IMR-90 (cell line): Measurements from ENCODE around the gene KLHL34. TPM values are rescaled to one million over a fixed set of nuclear protein-coding genes. Genes with fewer than 3 reads are reported as not detected.

Experiments
- ATAC-seq: fragments of 200-7000 bp; cut with Tn5 transposase; 2 replicates; pipeline ENCODE4 v1.9.1; 2020; ENCODE audit warnings: low read depth, mild to moderate bottlenecking, moderate library complexity
- BruUV-seq: library from RNA; stranded (reverse); fragments of 400-500 nt; replicated peaks from 2 replicates; lab custom pipeline; 2021; lab: Mats Ljungman, UMichigan
- CTCF ChIA-PET: fragments of 300-600 bp; formaldehyde crosslinking; extraction: SDS; loops from one replicate; lab custom pipeline; 2021; ENCODE audit warnings: antibody characterized with exemption; lab: Yijun Ruan, JAX
- POLR2A ChIA-PET: fragments of 300-600 bp; sonication (Branson Sonifier 250); formaldehyde crosslinking; loops from one replicate; lab custom pipeline; 2022; ENCODE audit warnings: antibody characterized with exemption; ENCODE audit not compliant: unreplicated experiment; lab: Charles Lee
- DNase-seq: peaks from one replicate; pipeline ENCODE4 v3.0.0; 2013
- H2AFZ ChIP-seq: replicated peaks from 2 replicates; pipeline ENCODE3; 2013; ENCODE audit warnings: low read length, mild to moderate bottlenecking; ENCODE audit not compliant: poor library complexity
- H2AK5ac ChIP-seq: 2 replicates; pipeline ENCODE4 v1.6.1; 2013; ENCODE audit warnings: low read depth, low read length, inconsistent platforms
- H2AK9ac ChIP-seq: replicated peaks from 2 replicates; pipeline ENCODE3; 2013; ENCODE audit warnings: mild to moderate bottlenecking, low read depth, low read length, moderate library complexity; ENCODE audit not compliant: poor library complexity
- H2BK120ac ChIP-seq: 2 replicates; pipeline ENCODE4 v1.6.1; 2013; ENCODE audit warnings: low read depth, low read length, inconsistent platforms
- H2BK15ac ChIP-seq: 3 replicates; pipeline ENCODE4 v1.6.1; 2013; ENCODE audit warnings: low read depth, low read length, inconsistent platforms
- H2BK20ac ChIP-seq: 2 replicates; pipeline ENCODE4 v1.6.1; 2013; ENCODE audit warnings: low read depth, mild to moderate bottlenecking, inconsistent platforms, low read length, moderate library complexity
- H2BK5ac ChIP-seq: 2 replicates; pipeline ENCODE4 v1.6.1; 2013; ENCODE audit warnings: mild to moderate bottlenecking, low read depth, low read length, inconsistent platforms; ENCODE audit not compliant: poor library complexity, severe bottlenecking
- H3K14ac ChIP-seq: replicated peaks from 2 replicates; pipeline ENCODE4 v1.6.1; 2013; ENCODE audit warnings: low read depth, low read length, inconsistent platforms
- H3K18ac ChIP-seq: 2 replicates; pipeline ENCODE4 v1.6.1; 2013; ENCODE audit warnings: low read depth, low read length, control low read depth
- H3K23ac ChIP-seq: 2 replicates; pipeline ENCODE4 v1.6.1; 2013; ENCODE audit warnings: low read depth, low read length, inconsistent platforms
- H3K27ac ChIP-seq: 2 replicates; pipeline ENCODE4 v1.5.1; 2013; ENCODE audit warnings: mild to moderate bottlenecking, control low read depth, low read length; ENCODE audit not compliant: insufficient read depth
- H3K27me3 ChIP-seq: 2 replicates; pipeline ENCODE4 v1.6.1; 2013; ENCODE audit warnings: low read length; ENCODE audit not compliant: control insufficient read depth, insufficient read depth
- H3K36me3 ChIP-seq: 2 replicates; pipeline ENCODE4 v1.6.1; 2013; ENCODE audit warnings: low read length, mixed read lengths; ENCODE audit not compliant: control insufficient read depth, insufficient read depth
- H3K4ac ChIP-seq: 2 replicates; pipeline ENCODE4 v1.6.1; 2013; ENCODE audit warnings: low read depth, low read length, inconsistent platforms
- H3K4me1 ChIP-seq: 2 replicates; pipeline ENCODE4 v1.6.1; 2013; ENCODE audit warnings: low read length, mixed read lengths; ENCODE audit not compliant: control insufficient read depth, insufficient read depth
- H3K4me2 ChIP-seq: 2 replicates; pipeline ENCODE4 v1.6.1; 2013; ENCODE audit warnings: low read depth, mild to moderate bottlenecking, control low read depth, low read length, moderate library complexity
- H3K4me3 ChIP-seq: 2 replicates; pipeline ENCODE4 v1.5.1; 2013; ENCODE audit warnings: low read depth, mild to moderate bottlenecking, control low read depth, low read length, moderate library complexity; ENCODE audit not compliant: insufficient read depth
- H3K56ac ChIP-seq: 2 replicates; pipeline ENCODE4 v1.6.1; 2013; ENCODE audit warnings: low read length, inconsistent platforms; ENCODE audit not compliant: insufficient read depth; ENCODE audit errors: extremely low read depth
- H3K79me1 ChIP-seq, 2 experiments: 2 replicates each; pipeline ENCODE4 v1.6.1; 2013; ENCODE audit warnings: low read length in 2 of 2, inconsistent platforms in 1 of 2, low read depth in 1 of 2
- H3K9ac ChIP-seq: 2 replicates; pipeline ENCODE4 v1.6.1; 2013; ENCODE audit warnings: low read depth, low read length, control low read depth
- H3K9me1 ChIP-seq: 2 replicates; pipeline ENCODE4 v1.6.1; 2013; ENCODE audit warnings: low read length, inconsistent platforms; ENCODE audit not compliant: insufficient read depth
- H3K9me3 ChIP-seq: 2 replicates; pipeline ENCODE4 v1.6.1; 2013; ENCODE audit warnings: low read length; ENCODE audit not compliant: control insufficient read depth, insufficient read depth
- H4K20me1 ChIP-seq: 2 replicates; pipeline ENCODE4 v1.6.1; 2013; ENCODE audit warnings: low read length, inconsistent platforms; ENCODE audit not compliant: insufficient read depth
- H4K5ac ChIP-seq: 2 replicates; pipeline ENCODE4 v1.6.1; 2013; ENCODE audit warnings: mild to moderate bottlenecking, low read depth, low read length, control low read depth
- H4K8ac ChIP-seq, 2 experiments: 2 replicates each; pipeline ENCODE4 v1.6.1; 2013; ENCODE audit warnings: low read depth in 2 of 2, low read length in 2 of 2, control low read depth in 1 of 2, inconsistent platforms in 1 of 2
- H4K91ac ChIP-seq: 2 replicates; pipeline ENCODE4 v1.6.1; 2013; ENCODE audit warnings: low read depth, low read length, inconsistent platforms; ENCODE audit not compliant: insufficient read depth
- BHLHE40 ChIP-seq: fragments of 150-350 bp; IDR thresholded peaks from 2 replicates; pipeline ENCODE4 v1.6.1; 2016; ENCODE audit warnings: mild to moderate bottlenecking, low read depth, low read length
- CHD1 ChIP-seq: IDR thresholded peaks from 2 replicates; pipeline ENCODE4 v1.6.1; 2012; ENCODE audit warnings: low read depth, low read length, improper control_type of control experiment
- CTCF ChIP-seq: conservative IDR thresholded peaks from 2 replicates; pipeline ENCODE4 v1.5.1; 2012; ENCODE audit warnings: mild to moderate bottlenecking, low read depth, low read length, improper control_type of control experiment
- FOS ChIP-seq: fragments of 150-350 bp; IDR thresholded peaks from 2 replicates; pipeline ENCODE4 v1.6.1; 2016; ENCODE audit warnings: low read depth, low read length
- MAFK ChIP-seq: IDR thresholded peaks from 2 replicates; pipeline ENCODE4 v1.6.1; 2012; ENCODE audit warnings: low read depth, low read length, improper control_type of control experiment
- MAZ ChIP-seq: IDR thresholded peaks from 2 replicates; pipeline ENCODE4 v1.6.1; 2012; ENCODE audit warnings: low read depth, mild to moderate bottlenecking, low read length, improper control_type of control experiment, moderate library complexity, borderline replicate concordance
- NFE2L2 ChIP-seq: fragments of 150-350 bp; IDR thresholded peaks from 2 replicates; pipeline ENCODE4 v1.6.1; 2016; ENCODE audit warnings: low read depth, mild to moderate bottlenecking, low read length
- POLR2A ChIP-seq: IDR thresholded peaks from 2 replicates; pipeline ENCODE4 v1.6.1; 2012; ENCODE audit warnings: mild to moderate bottlenecking, low read depth, low read length
- RAD21 ChIP-seq: IDR thresholded peaks from 2 replicates; pipeline ENCODE4 v1.6.1; 2012; ENCODE audit warnings: low read length, improper control_type of control experiment
- RFX5 ChIP-seq: IDR thresholded peaks from 2 replicates; pipeline ENCODE4 v1.8.0; 2012; ENCODE audit warnings: low read depth, mild to moderate bottlenecking, low read length, moderate library complexity
- SMC3 ChIP-seq: fragments of 150-350 bp; IDR thresholded peaks from 2 replicates; pipeline ENCODE4 v1.6.1; 2016; ENCODE audit warnings: low read depth, mild to moderate bottlenecking, antibody characterized with exemption, low read length, moderate library complexity
- WGBS, 2 experiments: methylation state at CpG; one replicate each; pipeline versions ENCODE4 v1.1.5 to v1.1.7; 2013; ENCODE audit warnings: missing lambda C conversion rate in 2 of 2; ENCODE audit not compliant: insufficient read length in 1 of 2; ENCODE audit errors: extremely low coverage in 2 of 2; 5-methylcytosine and 5-hydroxymethylcytosine counted together
- dilution Hi-C: fragments of 300-500 bp; cut with HindIII; formaldehyde crosslinking; loops from one replicate; pipeline ENCODE4 v1.14.3; 2018; ENCODE audit warnings: low sequenced_read_pairs; ENCODE audit not compliant: unreplicated experiment
- in situ Hi-C: fragments of 300-500 bp; cut with MboI; formaldehyde crosslinking; loops from 3 replicates; pipeline ENCODE4 v1.14.3; 2019; ENCODE audit warnings: low sequenced_read_pairs, inconsistent platforms, mixed read lengths
- intact Hi-C: fragments of 100-400 bp; cut with micrococcal nuclease; formaldehyde crosslinking; loops from 2 replicates; pipeline ENCODE4 v1.10.0; 2022
- polyA plus RNA-seq, 3 experiments: library from polyadenylated mRNA; depleted of rRNA; stranded (reverse); fragments of >200 nt; gene quantifications; 2 replicates each; pipeline ENCODE4 v1.2.3, GENCODE V29; 2012; ENCODE audit warnings: low replicate concordance in 1 of 3
- total RNA-seq: library from RNA; depleted of rRNA; stranded (reverse); fragments of >200 nt; gene quantifications from 2 replicates; pipeline ENCODE4 v1.2.3, GENCODE V29; 2012
- TF ChIP-seq, protein P1 (sequence below): fragments of 150-350 bp; IDR thresholded peaks from 2 replicates; pipeline ENCODE4 v1.6.1; 2016; ENCODE audit warnings: low read depth, mild to moderate bottlenecking, low read length, moderate library complexity, borderline replicate concordance

KLHL34 gene
- total and polyA plus RNA-seq, 2 of the 4 experiments (the other 2 are of a cell fraction) = not detected

DNA sequence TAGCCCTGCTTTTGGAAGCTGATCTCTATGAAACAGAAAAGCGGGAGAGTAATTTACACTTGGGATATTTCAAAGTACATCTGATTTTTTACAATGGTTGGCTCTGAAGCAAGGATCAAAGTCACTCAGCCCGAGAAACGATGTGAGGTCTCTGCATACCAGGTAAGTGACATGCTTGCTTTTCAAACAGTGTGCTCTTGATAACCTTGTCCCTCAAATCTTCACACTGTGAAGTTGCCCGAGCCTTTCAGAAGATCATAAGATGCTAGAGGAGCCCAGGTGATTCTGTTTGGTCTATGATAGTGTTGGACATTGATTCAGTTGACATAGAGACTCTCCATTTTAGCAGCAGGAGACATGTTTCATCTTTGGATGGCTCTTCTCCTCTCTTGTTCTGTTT is 47.1 kb upstream of the KLHL34 start:
- TF ChIP-seq CTCF (no peak), POLR2A (no peak), CHD1 (no peak), BHLHE40 (no peak), MAZ (no peak), SMC3 (no peak), RFX5 (no peak), FOS (no peak), MAFK (no peak), NFE2L2 (no peak), RAD21 (no peak)
- TF ChIP-seq, protein P1, sequence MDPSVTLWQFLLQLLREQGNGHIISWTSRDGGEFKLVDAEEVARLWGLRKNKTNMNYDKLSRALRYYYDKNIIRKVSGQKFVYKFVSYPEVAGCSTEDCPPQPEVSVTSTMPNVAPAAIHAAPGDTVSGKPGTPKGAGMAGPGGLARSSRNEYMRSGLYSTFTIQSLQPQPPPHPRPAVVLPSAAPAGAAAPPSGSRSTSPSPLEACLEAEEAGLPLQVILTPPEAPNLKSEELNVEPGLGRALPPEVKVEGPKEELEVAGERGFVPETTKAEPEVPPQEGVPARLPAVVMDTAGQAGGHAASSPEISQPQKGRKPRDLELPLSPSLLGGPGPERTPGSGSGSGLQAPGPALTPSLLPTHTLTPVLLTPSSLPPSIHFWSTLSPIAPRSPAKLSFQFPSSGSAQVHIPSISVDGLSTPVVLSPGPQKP = no peak
- Histone ChIP-seq H2AFZ (no peak overlapping the region), H4K8ac (no peak overlapping the region), H3K23ac (no peak overlapping the region), H3K9ac (no peak overlapping the region), H2AK5ac (no peak overlapping the region), H3K4me3 (no peak overlapping the region), H3K4ac (no peak overlapping the region), H4K20me1 (no peaks in the 10 kb centered on the region), H3K56ac (no peak overlapping the region), H3K27ac (no peak overlapping the region), H4K5ac (no peak overlapping the region), H3K79me1 (no peaks in the 10 kb centered on the region), H3K36me3 (no peaks in the 10 kb centered on the region), H3K9me1 (no peaks in the 10 kb centered on the region), H3K4me1 (no peaks in the 10 kb centered on the region), H2AK9ac (no peak overlapping the region), H3K14ac (no peak overlapping the region), H3K4me2 (no peak overlapping the region), H2BK120ac (no peak overlapping the region), H2BK15ac (no peak overlapping the region), H2BK5ac (no peak overlapping the region), H3K18ac (no peak overlapping the region), H3K27me3 (no peaks in the 10 kb centered on the region), H3K9me3 (no peaks in the 10 kb centered on the region; the same call in 1 of the 2 replicates), H4K91ac (no peak overlapping the region), H2BK20ac (no peak overlapping the region)
- BruUV-seq = no TSS peak
- ATAC-seq (no peak), DNase-seq (no peak)
- dilution Hi-C loops = no loop called here
- ChIA-PET CTCF (no interaction called here), POLR2A (no interaction called here)
- intact Hi-C loops = no loop called here
- in situ Hi-C loops = no loop called here
- WGBS, 2 experiments = no CpG with 5 or more reads among the region's 4 CpGs
